ENCODE measurements around the gene HSPA4. TPM values are rescaled to one million over a fixed set of nuclear protein-coding genes. Genes with fewer than 3 reads are reported as not detected.
"Not testable (repeated sequence)": the region's sequence is repeated elsewhere in the genome, so short reads cannot be mapped to it uniquely, and the experiment has no call there.

Gene HSPA4
- polyA plus RNA-seq, 1 donor (not counting 4 experiments of a cell fraction or from before 2014, with no cell fraction given): 119 TPM

GRCh38 chr5:133015466-133015865 lies 36.3 kb upstream of the HSPA4 start:
- H3K79me2 ChIP-seq (ENCODE audit: control insufficient read depth, insufficient read depth, low read length): peaks cover 28% of the 10 kb centered on the region
- dilution Hi-C loops (cut with MboI; ENCODE audit: extremely low pct_ligation_motif_present, low sequenced_read_pairs): no loop called here
- H3K9ac ChIP-seq (ENCODE audit: control insufficient read depth, extremely low read depth, insufficient read depth, low read length): no peak overlapping the region
- H3K9me1 ChIP-seq (ENCODE audit: control insufficient read depth, extremely low read depth, insufficient read depth, low read length): peaks cover 2% of the 10 kb centered on the region
- TF ChIP-seq EZH2 (IDR thresholded peaks at IDR 0.05; ENCODE audit: low read length): no peak
- no peak for TF ChIP-seq CTCF (optimal IDR thresholded peaks at IDR 0.05 in 1 of 3, IDR thresholded peaks at IDR 0.05 in 1 of 3, conservative IDR thresholded peaks at IDR 0.05 in 1 of 3; ENCODE audit: extremely low read depth in 1 of 3, insufficient read depth in 2 of 3, low read length in 3 of 3)
- FAIRE-seq: no peak
- DNase-seq (ENCODE audit: low read depth, low spot score): no peak
- no peaks in the 10 kb centered on the region for H3K9me3 ChIP-seq (ENCODE audit: control insufficient read depth, low read depth, low read length)
- H3K36me3 ChIP-seq (ENCODE audit: control insufficient read depth in 2 of 2, extremely low read depth in 1 of 2, insufficient read depth in 2 of 2, low read length in 2 of 2): peaks cover 3 to 5% of the 10 kb centered on the region in 2 experiments
- no peaks in the 10 kb centered on the region for H4K20me1 ChIP-seq (ENCODE audit: control insufficient read depth, extremely low read depth, insufficient read depth, low read length)
- no peak overlapping the region for H2AFZ ChIP-seq (ENCODE audit: control insufficient read depth, low read length)
- H3K4me1 ChIP-seq (ENCODE audit: control insufficient read depth, extremely low read depth, insufficient read depth, low read length): no peaks in the 10 kb centered on the region
- no peak overlapping the region for H3K4me3 ChIP-seq (ENCODE audit: control insufficient read depth in 2 of 3, extremely low read depth in 1 of 3, insufficient read depth in 2 of 3, low read depth in 1 of 3, low read length in 3 of 3)
- no peak overlapping the region for H3K27ac ChIP-seq (ENCODE audit: control insufficient read depth, insufficient read depth, low read length)
- H3K27me3 ChIP-seq (ENCODE audit: control insufficient read depth, extremely low read depth, insufficient read depth, low read length): no peaks in the 10 kb centered on the region
- no peak overlapping the region for H3K4me2 ChIP-seq (ENCODE audit: control insufficient read depth, extremely low read depth, insufficient read depth, low read depth, low read length)

GRCh38 chr5:133017964-133018363 lies 33.8 kb upstream of the HSPA4 start:
- no peaks in the 10 kb centered on the region for H3K27me3 ChIP-seq (ENCODE audit: control insufficient read depth, extremely low read depth, insufficient read depth, low read length)
- H2AFZ ChIP-seq (ENCODE audit: control insufficient read depth, low read length): no peak overlapping the region
- no peak overlapping the region for H3K27ac ChIP-seq (ENCODE audit: control insufficient read depth, insufficient read depth, low read length)
- no peak overlapping the region for H3K4me3 ChIP-seq (ENCODE audit: control insufficient read depth in 2 of 3, extremely low read depth in 1 of 3, insufficient read depth in 2 of 3, low read depth in 1 of 3, low read length in 3 of 3)
- H3K36me3 ChIP-seq (ENCODE audit: control insufficient read depth in 2 of 2, extremely low read depth in 1 of 2, insufficient read depth in 2 of 2, low read length in 2 of 2): peaks cover 3 to 5% of the 10 kb centered on the region in 2 experiments
- no peak for FAIRE-seq
- peaks cover 2% of the 10 kb centered on the region for H3K9me1 ChIP-seq (ENCODE audit: control insufficient read depth, extremely low read depth, insufficient read depth, low read length)
- no peak overlapping the region for H3K9ac ChIP-seq (ENCODE audit: control insufficient read depth, extremely low read depth, insufficient read depth, low read length)
- peaks cover 39% of the 10 kb centered on the region for H3K79me2 ChIP-seq (ENCODE audit: control insufficient read depth, insufficient read depth, low read length)
- no peaks in the 10 kb centered on the region for H3K9me3 ChIP-seq (ENCODE audit: control insufficient read depth, low read depth, low read length)
- H3K4me1 ChIP-seq (ENCODE audit: control insufficient read depth, extremely low read depth, insufficient read depth, low read length): no peaks in the 10 kb centered on the region
- no peaks in the 10 kb centered on the region for H4K20me1 ChIP-seq (ENCODE audit: control insufficient read depth, extremely low read depth, insufficient read depth, low read length)
- H3K4me2 ChIP-seq (ENCODE audit: control insufficient read depth, extremely low read depth, insufficient read depth, low read depth, low read length): no peak overlapping the region
- dilution Hi-C loops (cut with MboI; ENCODE audit: extremely low pct_ligation_motif_present, low sequenced_read_pairs): no loop called here
- TF ChIP-seq CTCF (optimal IDR thresholded peaks at IDR 0.05 in 1 of 3, IDR thresholded peaks at IDR 0.05 in 1 of 3, conservative IDR thresholded peaks at IDR 0.05 in 1 of 3; ENCODE audit: extremely low read depth in 1 of 3, insufficient read depth in 2 of 3, low read length in 3 of 3): no peak
- TF ChIP-seq EZH2 (IDR thresholded peaks at IDR 0.05; ENCODE audit: low read length): no peak
- no peak for DNase-seq (ENCODE audit: low read depth, low spot score)

- FAIRE-seq; H3K9me3 ChIP-seq (ENCODE audit: control insufficient read depth, low read depth, low read length); H3K4me2 ChIP-seq (ENCODE audit: control insufficient read depth, extremely low read depth, insufficient read depth, low read depth, low read length); DNase-seq (ENCODE audit: low read depth, low spot score); H3K27ac ChIP-seq (ENCODE audit: control insufficient read depth, insufficient read depth, low read length); H3K4me3 ChIP-seq (ENCODE audit: control insufficient read depth in 2 of 3, extremely low read depth in 1 of 3, insufficient read depth in 2 of 3, low read depth in 1 of 3, low read length in 3 of 3); dilution Hi-C loops (cut with MboI; ENCODE audit: extremely low pct_ligation_motif_present, low sequenced_read_pairs); H2AFZ ChIP-seq (ENCODE audit: control insufficient read depth, low read length); H3K9ac ChIP-seq (ENCODE audit: control insufficient read depth, extremely low read depth, insufficient read depth, low read length); H4K20me1 ChIP-seq (ENCODE audit: control insufficient read depth, extremely low read depth, insufficient read depth, low read length); H3K36me3 ChIP-seq (ENCODE audit: control insufficient read depth in 2 of 2, extremely low read depth in 1 of 2, insufficient read depth in 2 of 2, low read length in 2 of 2); H3K9me1 ChIP-seq (ENCODE audit: control insufficient read depth, extremely low read depth, insufficient read depth, low read length); H3K27me3 ChIP-seq (ENCODE audit: control insufficient read depth, extremely low read depth, insufficient read depth, low read length); H3K4me1 ChIP-seq (ENCODE audit: control insufficient read depth, extremely low read depth, insufficient read depth, low read length): not testable (repeated sequence)
- peaks cover 47% of the 10 kb centered on the region for H3K79me2 ChIP-seq (ENCODE audit: control insufficient read depth, insufficient read depth, low read length)
These were observed 32.3 kb upstream of the HSPA4 start for GRCh38 chr5:133019471-133019870.
